Islet precursor cell (in vitro differentiated cells): Measurements from ENCODE around the gene NR5A1.

Source experiments
- DNase-seq: peaks from one replicate; pipeline ENCODE4 v3.0.0-alpha.2; 2018

Gene NR5A1

DNA sequence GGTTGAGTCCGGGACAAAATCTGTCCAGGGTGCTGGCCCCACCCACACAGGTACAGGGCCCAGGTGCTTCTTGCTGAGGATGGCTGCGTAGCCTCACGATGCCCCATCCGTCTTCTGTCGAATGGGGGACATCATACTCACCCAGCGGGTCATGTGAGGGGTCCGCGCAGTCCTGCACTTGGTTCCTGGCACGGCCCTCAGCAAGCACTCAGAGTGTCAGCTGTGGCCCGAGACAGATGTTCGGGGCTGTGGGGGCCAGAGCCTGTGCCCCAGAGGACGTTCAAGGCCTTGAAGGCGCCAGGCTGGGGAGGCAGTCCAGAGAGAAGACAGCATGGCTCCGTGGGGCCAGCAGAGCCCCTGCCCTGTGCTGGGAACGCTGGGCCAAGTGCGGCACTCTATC lies 27.8 kb downstream of the NR5A1 start:
- no peak for DNase-seq

DNA sequence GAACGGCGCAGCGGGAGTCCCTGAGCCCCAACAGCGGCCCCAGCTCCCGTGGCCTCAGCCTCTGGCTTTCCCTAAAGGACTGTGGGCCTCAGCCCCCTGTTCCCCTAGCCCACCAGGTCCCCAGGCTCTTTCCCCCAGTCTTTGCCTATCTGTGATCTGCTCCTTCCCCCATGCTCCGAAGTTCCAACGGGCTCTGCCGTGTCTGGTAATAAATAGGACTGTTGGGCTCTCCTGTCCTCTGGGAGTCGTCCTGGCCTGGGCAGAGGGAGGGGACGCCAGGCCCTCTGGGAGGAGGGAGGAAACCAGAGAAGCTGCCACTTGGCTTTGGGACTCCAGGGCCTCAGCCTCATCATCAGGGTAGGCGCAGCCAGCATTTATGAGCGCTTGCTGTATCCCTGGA lies 28.8 kb downstream of the NR5A1 start:
- DNase-seq: peak; percentile 77

DNA sequence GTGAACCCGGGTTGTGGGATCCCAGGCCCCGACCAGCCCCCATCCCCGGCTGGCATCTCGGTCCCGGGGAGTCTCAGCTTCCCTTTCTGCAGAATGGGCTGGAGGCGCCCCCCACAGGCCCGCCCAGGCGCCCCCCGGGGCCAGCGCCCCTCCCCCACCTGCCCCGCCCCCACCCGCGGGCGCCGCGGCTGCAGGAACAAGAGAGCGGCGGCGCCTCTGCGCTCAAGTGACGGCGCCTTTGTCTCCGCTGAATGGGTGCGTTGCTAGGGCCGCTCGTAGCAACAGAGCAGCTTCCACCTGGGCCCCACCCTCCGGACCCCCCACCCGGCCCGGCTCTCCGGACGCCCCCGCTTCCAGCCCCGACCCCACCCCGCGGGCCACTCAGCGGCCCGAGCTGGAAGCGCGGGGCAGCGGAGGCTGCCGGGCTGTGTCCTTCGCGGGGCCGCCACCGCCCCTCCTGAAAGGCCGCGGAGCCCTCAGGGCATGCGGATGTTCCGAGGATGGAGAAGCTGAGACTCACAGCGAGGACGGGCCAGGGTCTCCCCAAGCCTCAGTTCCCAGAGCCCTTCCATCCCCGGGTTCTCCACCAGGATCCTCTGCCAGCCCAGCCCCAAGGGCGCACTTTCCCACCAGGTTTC lies 29.4 kb downstream of the NR5A1 start:
- DNase-seq: peak; percentile 73

DNA sequence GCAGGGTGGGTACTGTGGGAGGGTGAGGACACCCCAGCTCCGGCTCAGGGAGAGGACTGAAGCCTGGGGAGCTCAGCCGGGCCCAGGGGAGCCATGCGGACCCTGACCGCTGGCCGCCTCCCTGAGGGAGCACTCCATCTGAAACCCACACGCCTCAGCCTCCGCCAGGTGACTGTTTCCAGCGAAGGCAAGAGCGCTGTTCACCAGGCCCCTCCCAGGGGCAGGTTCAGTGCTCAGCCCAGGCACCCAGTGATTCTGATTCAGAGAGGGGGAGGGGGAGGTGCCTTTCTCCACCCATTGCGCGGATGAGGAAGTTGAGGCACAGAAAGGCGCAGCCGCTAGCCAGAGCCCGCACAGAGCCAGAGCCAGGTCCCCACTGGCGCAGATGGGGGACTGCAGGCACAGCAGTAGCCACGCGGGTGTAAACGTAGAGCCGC lies 30.0 kb downstream of the NR5A1 start:
- DNase-seq: peak; percentile 75

DNA sequence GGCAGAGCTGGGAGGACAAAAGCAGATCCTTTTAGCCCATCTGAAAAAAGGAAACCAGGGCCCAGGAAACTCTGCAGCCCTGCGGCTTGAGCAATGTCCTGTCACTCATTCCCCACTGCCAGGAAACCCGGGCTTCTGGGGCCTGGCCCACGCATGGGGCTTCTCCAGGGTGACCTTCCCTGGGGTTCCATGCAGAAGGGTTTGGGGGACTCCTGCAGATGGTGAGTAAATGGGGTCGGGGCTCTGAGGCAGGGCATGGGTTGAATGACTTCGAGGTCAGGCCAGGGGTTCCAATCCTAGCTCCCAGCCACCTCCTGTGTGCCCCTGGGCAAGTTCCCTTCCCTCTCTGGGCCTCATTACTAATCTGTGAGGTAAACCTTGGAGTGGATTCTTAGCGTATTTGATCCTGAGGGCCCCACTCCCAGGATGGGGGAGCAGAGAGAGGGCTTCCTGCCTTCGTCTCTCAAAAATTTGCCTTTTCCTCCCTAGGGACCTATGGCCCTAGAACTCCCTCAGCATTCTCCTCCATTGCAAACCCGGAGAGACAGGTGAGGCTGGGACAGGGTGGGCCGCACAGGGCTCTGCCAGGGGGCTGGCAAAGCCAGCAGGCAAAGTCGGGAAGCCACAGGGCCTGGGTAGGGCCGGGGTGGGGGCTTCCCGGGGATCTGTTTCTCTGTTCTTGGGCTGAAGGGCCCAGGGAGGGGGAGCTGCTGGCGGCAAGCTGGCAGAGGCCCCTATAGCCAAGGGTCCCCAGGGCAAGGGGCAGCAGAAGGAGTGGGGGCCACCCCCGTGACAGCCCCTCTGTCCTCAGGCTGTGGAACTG lies 31.1 kb downstream of the NR5A1 start:
- no peak for DNase-seq

DNA sequence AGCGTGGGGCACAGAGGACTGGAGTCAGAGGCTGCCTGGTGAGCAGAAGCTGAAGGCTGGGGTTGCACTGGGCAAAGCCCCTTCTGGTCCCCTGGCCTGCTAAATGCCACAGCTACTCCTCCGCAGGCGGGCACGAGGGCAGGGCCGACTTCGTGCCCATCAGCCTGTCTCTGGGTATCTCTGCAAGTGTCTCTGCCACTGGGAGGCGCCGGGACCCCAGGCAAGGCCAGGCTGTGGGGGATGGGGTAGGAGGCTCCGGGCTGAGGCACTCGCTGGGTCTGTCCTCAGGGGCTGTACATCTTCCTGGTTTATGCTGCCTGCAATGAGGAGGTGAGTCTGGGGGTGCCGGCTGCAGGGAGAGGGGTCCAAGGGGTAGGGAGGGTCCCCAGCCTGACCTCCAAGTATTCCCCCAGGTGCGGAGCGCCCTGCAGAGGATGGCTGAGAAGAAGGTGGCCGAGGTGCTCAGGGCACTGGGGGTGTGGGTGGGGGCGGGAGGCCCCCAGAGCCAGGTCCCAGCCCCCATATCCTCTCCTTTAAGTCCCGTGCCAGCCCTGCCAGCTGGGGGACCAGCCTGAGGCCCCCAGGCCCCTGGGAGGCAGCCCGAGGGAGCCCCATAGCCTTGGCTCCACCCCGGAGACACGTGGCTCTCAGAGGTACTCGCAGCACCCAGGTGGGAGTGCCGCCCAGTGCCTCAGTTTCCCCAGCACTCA lies 31.9 kb downstream of the NR5A1 start:
- no peak for DNase-seq

DNA sequence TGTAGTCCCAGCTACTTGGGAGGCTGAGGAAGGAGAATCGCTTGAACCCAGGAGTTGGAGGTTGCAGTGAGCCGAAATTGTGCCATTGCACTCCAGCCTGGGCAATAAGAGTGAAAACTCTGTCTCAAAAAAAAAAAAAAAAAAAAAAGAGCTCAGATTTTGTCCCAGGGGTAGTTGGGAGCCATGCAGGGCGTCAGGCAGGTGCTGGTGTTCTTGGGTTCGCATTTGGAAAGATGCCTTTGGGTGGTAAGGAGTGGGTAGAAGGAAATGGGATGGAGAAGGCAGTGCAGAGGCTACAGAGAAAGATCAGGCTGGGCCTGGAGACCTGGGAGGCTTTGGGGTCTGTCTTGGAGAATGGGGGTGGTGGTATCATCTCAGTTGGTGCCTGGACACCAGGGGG lies 33.0 kb downstream of the NR5A1 start:
- no peak for DNase-seq

DNA sequence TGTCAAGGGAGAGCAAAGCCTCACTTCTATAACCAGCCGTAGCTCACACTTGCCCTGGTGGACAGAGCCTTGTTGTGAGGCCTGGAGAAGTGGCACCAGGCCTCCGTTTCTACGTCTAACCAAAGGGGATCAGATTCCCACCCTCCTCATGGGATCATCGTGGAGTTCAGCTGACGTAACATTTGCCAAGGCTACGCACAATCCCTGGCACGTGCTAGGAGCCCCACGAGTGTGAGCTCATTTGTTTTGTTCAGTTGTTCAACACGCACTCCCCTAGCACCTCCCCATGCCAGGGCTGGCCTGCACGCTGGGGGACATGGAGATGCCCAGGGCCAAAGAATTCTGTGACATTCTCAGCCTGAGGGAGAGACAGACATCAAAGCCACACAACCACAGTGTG lies 33.9 kb downstream of the NR5A1 start:
- no peak for DNase-seq

DNA sequence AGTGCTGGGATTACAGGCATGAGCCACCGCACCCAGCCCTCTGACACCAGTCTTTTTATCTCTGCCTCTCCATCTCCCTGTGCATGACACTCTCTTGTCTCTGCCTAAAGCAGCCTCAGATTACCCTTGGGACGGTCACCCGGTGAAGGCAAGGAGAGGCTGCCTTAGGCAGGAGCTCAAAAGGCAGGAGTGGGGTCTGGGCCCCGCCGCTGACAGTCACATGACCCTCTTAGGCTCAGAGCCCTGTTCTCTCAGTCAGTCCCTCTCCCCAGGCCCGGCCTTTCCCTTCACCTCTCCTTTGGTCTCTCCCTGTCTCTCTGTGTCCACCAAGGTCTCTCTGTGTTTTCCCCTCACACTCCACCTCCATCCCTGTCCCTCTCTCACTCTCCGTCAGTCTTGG lies 34.4 kb downstream of the NR5A1 start:
- no peak for DNase-seq

DNA sequence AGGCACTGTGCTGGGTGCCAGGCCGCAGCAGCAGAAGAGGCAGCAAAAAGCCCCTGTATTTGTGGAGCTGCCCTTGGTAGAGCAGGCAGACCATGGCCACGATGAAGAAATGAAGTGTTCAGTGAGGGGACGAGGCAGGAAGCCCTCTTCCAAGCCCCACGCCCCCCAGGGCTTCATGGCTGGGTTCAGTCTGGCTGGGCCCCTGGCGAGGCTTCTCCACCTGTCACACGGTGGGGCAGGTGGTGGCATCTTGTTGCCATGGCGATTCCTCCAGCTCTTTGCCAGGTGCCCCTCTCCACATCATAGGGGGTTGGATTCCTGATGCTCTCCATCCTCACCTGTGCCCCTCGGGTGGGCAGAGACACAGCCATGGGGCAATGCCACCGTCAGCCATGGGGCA lies 35.4 kb downstream of the NR5A1 start:
- DNase-seq: no peak

DNA sequence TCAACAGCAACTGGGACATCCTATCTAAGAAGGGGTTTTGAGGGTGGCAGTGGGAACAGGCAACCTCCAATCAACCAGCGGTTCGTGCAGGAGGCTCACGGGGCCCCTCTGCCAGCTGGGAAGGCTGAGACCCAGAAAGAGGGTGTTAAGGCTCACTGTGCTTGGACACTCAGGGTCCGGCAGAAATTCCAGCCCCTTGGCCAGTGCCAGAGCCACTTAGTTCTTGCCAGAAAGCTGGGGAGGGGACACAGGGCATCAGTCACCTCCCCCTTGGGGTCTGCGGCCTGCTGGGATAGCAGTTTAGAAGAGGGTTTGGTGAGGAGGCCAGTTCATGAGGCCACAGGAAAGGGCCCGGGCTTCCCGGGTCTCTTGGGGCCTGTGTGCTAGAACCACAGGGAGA lies 36.5 kb downstream of the NR5A1 start:
- no peak for DNase-seq

DNA sequence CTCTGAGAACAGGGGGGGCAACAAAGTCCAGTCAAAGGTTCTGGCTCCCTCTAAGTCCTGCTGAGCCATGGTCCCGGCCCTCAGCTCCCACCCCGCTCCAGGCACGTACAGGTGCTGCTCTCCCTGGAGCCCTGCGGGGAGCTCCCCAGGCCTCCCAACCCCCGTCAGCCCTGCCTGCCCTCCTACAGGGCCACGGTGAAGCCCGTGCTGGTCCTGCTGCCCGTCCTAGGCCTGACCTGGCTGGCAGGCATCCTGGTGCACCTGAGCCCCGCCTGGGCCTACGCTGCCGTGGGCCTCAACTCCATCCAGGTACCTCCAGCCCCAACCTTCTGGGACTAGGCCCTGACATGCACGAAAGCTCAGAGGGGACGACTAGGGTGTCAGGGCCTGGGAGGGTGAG lies 36.9 kb downstream of the NR5A1 start:
- no peak for DNase-seq

DNA sequence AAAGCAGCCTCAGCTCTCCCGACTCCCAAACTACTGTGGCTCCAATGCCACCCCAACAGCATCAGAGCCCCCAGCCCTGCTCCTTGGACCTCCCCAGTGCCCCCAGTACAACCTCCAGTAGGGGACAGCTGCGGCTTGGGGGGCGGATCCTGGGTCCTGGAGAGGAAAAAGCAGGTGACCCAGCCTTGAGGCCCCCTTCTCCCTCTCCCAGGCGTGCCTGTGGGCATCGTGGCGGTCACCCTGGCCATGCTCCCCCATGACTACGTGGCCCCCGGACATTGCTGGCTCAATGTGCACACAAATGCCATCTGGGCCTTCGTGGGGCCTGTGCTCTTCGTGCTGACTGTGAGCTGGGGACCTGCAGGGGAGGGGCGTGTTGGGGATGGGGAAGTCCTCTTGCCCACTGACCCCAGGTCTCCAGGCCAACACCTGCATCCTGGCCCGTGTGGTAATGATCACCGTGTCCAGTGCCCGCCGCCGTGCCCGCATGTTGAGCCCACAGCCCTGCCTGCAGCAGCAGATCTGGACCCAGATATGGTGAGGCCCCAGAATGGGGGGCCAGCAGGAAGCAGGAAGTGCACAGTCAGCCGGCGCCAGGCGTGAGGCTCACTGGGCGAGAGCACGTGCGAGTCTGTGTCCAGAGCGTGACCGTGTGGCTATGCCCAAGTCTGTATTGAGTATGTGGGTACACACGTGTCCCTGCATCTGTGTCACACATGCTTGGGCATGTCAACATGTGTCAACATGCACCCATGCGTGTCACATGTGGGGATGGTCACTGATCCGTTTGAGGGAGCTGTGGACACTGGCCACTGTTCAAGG lies 38.0 kb downstream of the NR5A1 start:
- no peak for DNase-seq

DNA sequence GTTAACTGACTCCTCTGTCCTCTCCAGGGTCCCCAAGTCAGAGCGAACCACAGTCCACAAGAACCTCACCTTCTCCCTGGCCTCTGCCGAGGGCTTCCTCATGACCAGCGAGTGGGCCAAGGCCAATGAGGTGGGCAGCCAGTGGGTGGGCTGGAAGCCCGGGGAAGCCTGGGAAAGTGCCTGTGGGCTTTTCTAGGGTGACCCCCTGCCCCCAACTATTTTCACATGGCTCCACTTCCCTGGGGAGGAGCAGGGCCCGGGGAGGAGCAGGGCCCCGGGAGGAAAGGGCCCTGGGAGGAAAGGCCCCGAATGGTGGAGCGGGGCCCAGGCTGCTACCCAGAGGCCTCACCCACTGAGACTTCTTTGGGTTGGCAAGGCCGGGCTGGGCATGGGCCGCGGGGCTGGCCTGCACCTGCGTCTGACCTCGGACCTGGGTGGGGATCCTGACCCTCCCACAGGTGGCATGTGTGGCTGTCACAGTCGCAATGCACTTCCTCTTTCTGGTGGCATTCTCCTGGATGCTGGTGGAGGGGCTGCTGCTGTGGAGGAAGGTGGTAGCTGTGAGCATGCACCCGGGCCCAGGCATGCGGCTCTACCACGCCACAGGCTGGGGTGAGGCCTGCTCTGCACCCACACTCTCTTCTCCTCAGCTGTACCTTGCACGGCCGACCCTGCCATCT lies 39.0 kb downstream of the NR5A1 start:
- no peak for DNase-seq

DNA sequence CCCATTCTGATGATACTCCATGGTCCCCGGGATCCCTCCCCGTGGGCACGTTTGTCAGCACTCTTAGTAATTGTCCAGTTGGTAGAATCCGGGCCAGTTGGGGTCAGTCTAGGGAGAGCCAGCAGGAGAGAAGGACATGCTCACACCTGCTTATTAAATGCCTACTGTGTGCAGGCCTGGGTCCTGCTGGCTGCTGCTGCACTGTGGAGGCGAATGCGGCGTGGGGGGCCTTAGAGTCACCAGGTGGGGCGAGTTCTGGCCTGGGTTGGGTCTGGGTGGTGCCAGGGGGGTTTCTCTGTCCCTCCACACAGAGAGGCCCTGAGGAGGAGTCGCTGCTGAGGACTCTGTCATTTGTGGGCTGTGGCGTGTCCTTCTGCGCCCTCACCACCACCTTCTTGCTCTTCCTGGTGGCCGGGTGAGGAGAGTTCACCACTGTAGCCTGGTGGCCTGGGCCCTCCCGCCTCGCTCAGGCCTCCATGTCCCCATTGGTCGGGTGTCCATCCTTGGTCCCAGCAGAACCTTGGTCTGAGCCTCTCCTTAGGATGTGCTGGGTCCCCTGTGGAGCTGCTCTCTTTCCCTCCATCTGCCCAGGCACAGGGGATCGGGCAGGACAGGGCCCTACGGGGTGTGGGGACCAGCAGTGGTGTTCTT lies 39.7 kb downstream of the NR5A1 start:
- no peak for DNase-seq

DNA sequence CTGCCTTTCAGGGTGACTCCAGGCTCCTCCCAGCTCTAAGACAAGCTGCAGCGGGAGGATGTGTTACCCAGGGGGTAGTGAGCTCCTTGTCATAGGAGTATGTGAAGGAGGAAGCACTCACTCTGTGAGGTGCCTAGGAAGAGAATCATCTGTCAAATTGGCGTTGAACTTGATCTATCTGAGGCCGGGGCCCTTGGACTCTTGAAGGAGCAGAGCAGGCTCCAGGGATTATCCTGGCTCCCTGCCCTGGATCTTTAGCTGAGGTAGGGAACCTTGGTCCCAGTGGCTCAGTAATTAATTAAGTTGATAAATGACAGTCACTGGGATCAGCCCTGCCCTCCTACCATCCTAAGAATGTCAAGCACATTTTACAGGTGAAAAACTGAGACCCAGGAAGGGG lies 41.5 kb downstream of the NR5A1 start:
- no peak for DNase-seq

DNA sequence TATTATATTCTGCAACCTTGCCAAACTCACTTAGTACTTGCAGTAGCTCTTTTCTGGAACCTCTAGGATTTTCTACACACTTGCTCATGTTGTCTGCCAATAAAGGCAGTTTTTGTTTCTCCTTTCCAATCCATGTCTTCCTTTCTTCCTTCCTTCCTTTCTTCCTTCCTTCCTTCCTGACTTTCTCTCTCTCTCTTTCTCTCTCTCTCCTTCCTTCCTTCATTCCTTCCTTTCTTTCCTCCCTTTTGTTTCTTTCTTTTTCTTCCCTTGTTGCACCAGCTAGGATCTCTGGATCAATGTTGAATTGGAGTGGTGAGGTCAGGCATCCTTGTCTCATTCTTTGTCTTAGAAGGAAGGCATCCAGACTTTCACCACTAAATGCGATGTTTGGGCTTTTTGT lies 44.5 kb downstream of the NR5A1 start:
- no peak for DNase-seq

DNA sequence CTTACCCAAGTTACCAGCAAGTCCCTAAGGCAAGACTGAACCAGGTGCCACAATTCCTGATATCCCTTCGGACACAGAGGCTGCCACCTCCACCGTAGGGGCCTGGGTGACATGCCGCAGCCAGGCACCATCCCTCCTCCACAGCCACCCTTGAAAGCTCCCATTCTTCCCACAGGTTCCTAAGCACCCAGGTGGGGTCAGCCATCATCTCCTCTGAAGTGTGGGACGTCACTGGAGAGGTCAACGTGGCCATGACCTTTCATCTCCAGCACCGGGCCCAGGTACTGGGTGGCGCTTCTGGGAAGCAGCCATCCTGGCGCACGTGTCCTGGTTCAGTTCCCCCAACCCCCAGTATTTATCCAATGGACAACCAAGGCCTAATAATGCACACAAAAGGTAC lies 48.8 kb downstream of the NR5A1 start:
- DNase-seq: no peak

DNA sequence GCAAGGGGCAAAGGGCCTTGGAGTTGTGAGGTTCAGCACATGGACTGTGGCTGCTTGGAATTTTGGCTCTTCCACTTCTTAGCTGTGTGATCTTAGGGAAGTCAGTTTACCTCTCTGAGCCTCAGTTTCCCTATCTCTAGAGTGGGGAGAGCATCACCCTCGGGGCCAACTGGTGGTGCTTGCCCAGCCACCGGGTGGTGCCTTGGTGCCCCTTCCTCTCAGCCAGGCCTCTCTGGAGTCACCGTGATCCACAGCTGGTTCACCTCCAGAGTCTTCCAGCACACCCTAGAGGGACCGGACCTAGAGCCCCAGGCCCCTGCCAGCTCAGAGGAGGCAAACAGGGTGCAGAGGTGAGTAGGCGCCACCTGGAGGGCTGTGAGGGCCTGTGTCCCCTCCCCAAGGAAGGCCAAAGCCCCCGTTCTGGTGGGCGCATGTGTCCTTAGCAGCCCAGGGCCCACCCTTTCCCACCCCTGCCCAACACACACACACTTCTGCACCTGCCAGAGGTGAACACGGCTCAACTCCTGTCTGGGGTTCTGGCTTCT lies 49.2 kb downstream of the NR5A1 start:
- DNase-seq: no peak

DNA sequence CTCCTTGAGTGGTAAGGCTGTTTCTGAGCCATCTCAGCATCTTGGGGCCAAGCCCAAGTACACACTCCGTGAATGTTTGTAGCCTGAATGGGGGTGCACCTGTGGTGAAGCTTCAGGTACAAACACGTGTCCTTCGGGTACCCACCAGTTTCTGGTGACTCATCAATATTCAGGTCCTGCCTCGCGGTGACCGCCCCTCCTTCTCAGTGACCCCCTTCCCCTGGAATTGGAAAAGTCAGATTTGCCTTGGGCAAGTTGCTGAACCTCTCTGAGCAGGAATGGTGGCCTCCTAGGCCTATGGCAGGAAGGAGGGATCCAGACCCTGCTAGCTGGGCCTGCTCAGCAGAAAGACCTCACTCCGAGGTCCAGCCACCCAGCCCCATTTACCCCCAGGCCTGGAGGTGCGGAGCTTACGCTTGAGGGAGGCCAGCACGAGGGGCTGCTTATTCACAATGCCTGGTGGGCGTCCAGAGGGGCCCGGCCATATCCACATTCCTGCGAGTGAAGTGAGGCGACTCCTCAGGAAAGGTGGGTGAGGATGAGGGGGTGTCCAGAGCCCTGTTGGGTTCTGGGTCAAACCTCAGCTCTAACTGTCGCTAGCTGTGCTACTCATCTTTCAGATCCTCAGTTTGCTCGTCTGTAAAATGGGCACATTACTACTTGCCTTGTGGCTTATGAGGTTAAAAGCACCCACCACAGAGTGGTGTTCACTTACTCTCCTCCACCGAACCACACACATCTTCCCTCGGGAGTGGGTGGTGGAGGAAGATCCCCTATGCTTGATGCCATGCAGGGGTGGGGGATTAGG lies 49.9 kb downstream of the NR5A1 start:
- no peak for DNase-seq
